Mesothelial cell of epicardium (in vitro differentiated cells): ENCODE measurements around the gene ACOT11. TPM values are rescaled to one million over a fixed set of nuclear protein-coding genes. Genes with fewer than 3 reads are reported as not detected.

Experiments
- DNase-seq, 2 experiments: peaks; one replicate each; pipeline ENCODE4 v3.0.0; 2021; ENCODE audit warnings: low spot score in 2 of 2; ENCODE audit not compliant: unreplicated experiment in 2 of 2
- H3K27ac Mint-ChIP-seq: 2 replicates; pipeline ENCODE4 v1.8.0; 2021; ENCODE audit warnings: mixed read lengths
- H3K27me3 Mint-ChIP-seq: 2 replicates; pipeline ENCODE4 v1.8.0; 2021; ENCODE audit warnings: low read depth, mixed read lengths
- H3K36me3 Mint-ChIP-seq: 2 replicates; pipeline ENCODE4 v1.8.0; 2021; ENCODE audit warnings: mixed read lengths
- H3K4me1 Mint-ChIP-seq: 2 replicates; pipeline ENCODE4 v1.8.0; 2021; ENCODE audit warnings: mixed read lengths
- H3K4me3 Mint-ChIP-seq: 2 replicates; pipeline ENCODE4 v1.8.0; 2021; ENCODE audit warnings: mild to moderate bottlenecking, moderate library complexity, mixed read lengths
- H3K9me3 Mint-ChIP-seq: 2 replicates; pipeline ENCODE4 v1.8.0; 2021; ENCODE audit warnings: mixed read lengths
- CTCF ChIP-seq: fragments of 200-600 bp; sonication (generic); IDR thresholded peaks from one replicate; pipeline ENCODE4 v1.5.0; 2021; ENCODE audit warnings: antibody characterized with exemption; ENCODE audit not compliant: unreplicated experiment
- total RNA-seq: library from RNA; stranded (reverse); gene quantifications from 3 replicates; pipeline ENCODE4 v1.2.1, GENCODE V29; 2021

ACOT11 gene
- total RNA-seq, 1 donor from 2014 or later, result 10.3 TPM

- Mint-ChIP-seq H3K4me1 (peaks cover 31% of the 10 kb centered on the region), H3K27me3 (no peaks in the 10 kb centered on the region), H3K27ac (no peak overlapping the region), H3K9me3 (peaks cover 7% of the 10 kb centered on the region), H3K4me3 (no peak overlapping the region), H3K36me3 (peaks cover 5% of the 10 kb centered on the region)
- no peak for TF ChIP-seq CTCF
- no peak for DNase-seq
Measured at GRCh38 chr1:54575605-54576290, 27.7 kb downstream of the ACOT11 start.

GRCh38 chr1:54577612-54578011 lies 29.6 kb downstream of the ACOT11 start:
- Mint-ChIP-seq H3K9me3 (peaks cover 7% of the 10 kb centered on the region), H3K4me1 (peaks cover 15% of the 10 kb centered on the region), H3K36me3 (peaks cover 5% of the 10 kb centered on the region), H3K27me3 (no peaks in the 10 kb centered on the region), H3K4me3 (no peak overlapping the region), H3K27ac (no peak overlapping the region)
- DNase-seq, result no peak
- no peak for TF ChIP-seq CTCF

GRCh38 chr1:54579337-54579781 lies 31.3 kb downstream of the ACOT11 start:
- no peak overlapping the region for H3K4me3 Mint-ChIP-seq
- peak overlapping the region; percentile 30 for H3K27ac Mint-ChIP-seq
- DNase-seq, result no peak
- peaks cover 7% of the 10 kb centered on the region for H3K9me3 Mint-ChIP-seq
- TF ChIP-seq CTCF, result no peak
- H3K36me3 Mint-ChIP-seq, result peaks cover 5% of the 10 kb centered on the region
- H3K4me1 Mint-ChIP-seq, result peaks cover 15% of the 10 kb centered on the region
- no peaks in the 10 kb centered on the region for H3K27me3 Mint-ChIP-seq

- no peak for TF ChIP-seq CTCF
- no peaks in the 10 kb centered on the region for H3K27me3 Mint-ChIP-seq
- peaks cover 4% of the 10 kb centered on the region for H3K36me3 Mint-ChIP-seq
- H3K9me3 Mint-ChIP-seq, result peaks cover 7% of the 10 kb centered on the region
- no peak for DNase-seq
- no peak overlapping the region for H3K4me3 Mint-ChIP-seq
- no peak overlapping the region for H3K27ac Mint-ChIP-seq
- H3K4me1 Mint-ChIP-seq, result peaks cover 15% of the 10 kb centered on the region
Measured at GRCh38 chr1:54580856-54581550, 33.0 kb downstream of the ACOT11 start.

- Mint-ChIP-seq H3K9me3 (peaks cover 7% of the 10 kb centered on the region), H3K36me3 (peaks cover 4% of the 10 kb centered on the region), H3K27ac (no peak overlapping the region), H3K4me3 (no peak overlapping the region), H3K4me1 (peaks cover 15% of the 10 kb centered on the region), H3K27me3 (no peaks in the 10 kb centered on the region)
- no peak for TF ChIP-seq CTCF
- DNase-seq, result no peak
Measured at GRCh38 chr1:54581621-54582035, 33.6 kb downstream of the ACOT11 start.
